ENCODE data around the gene DENND5A. TPM values are rescaled to one million over a fixed set of nuclear protein-coding genes. Genes with fewer than 3 reads are reported as not detected.

DENND5A gene
- total and polyA plus RNA-seq, 10 of the 15 experiments (the other 5 are each of a cell fraction or from before 2014, with no cell fraction given): 15.6 to 157 (median 85.1) TPM

- Histone ChIP-seq H3K9ac (ENCODE audit: control insufficient read depth, insufficient read depth, low read length) (no peak overlapping the region), H4K20me1 (ENCODE audit: control insufficient read depth, insufficient read depth) (no peaks in the 10 kb centered on the region), H3K36me3 (ENCODE audit: control insufficient read depth in 2 of 2, insufficient read depth in 2 of 2, low read length in 1 of 2) (no peaks in the 10 kb centered on the region), H3K9me3 (replicated peaks; ENCODE audit: control insufficient read depth, insufficient read depth, low read length) (no peaks in the 10 kb centered on the region; the same call in 2 of the 3 replicates), H3K4me1 (ENCODE audit: control insufficient read depth, insufficient read depth, low read length) (peaks cover 6% of the 10 kb centered on the region; the same call in 1 of the 2 replicates), H2AFZ (ENCODE audit: control insufficient read depth, low read depth, low read length) (no peak overlapping the region), H3K4me3 (no peak overlapping the region), H3K4me2 (ENCODE audit: control insufficient read depth, insufficient read depth) (no peak overlapping the region), H3K79me2 (ENCODE audit: control insufficient read depth, insufficient read depth, low read length) (peaks cover 28% of the 10 kb centered on the region), H3K27me3 (replicated peaks in 1 of 2; ENCODE audit: control insufficient read depth in 2 of 2, insufficient read depth in 2 of 2, low read length in 1 of 2) (no peaks in the 10 kb centered on the region), H3K27ac (ENCODE audit: control insufficient read depth, insufficient read depth) (no peak overlapping the region)
- CTCF ChIA-PET: interaction anchor here (0.7 to 1.4 kb wide), 2 partner anchors 10 to 30 kb away, joined by 3 read pairs; no protein-coding TSS in a partner anchor
- BruUV-seq (replicated peaks): no TSS peak
- no peak for DNase-seq (ENCODE audit: low read depth, low spot score)
- FAIRE-seq: no peak
- intact Hi-C loops (cut with micrococcal nuclease; ENCODE audit: unreplicated experiment) (no loop called here), in situ Hi-C loops (cut with MboI) (no loop called here)
- POLR2A ChIA-PET: no interaction called here
- 78% methylated on average over 3 of the region's 3 CpGs for WGBS (ENCODE audit: insufficient coverage, insufficient replicate concordance, low lambda C conversion rate, missing lambda C conversion rate)
- SMC1A ChIA-PET (ENCODE audit: uncharacterized antibody, unreplicated experiment): interaction anchor here (0.7 to 2.6 kb wide), 3 partner anchors 14 to 83 kb away, joined by 4 to 10 read pairs (median 4); no protein-coding TSS in a partner anchor
- ATAC-seq: no peak
- TF ChIP-seq ZBED1 (IDR thresholded peaks at IDR 0.05; ENCODE audit: borderline replicate concordance) (no peak), CHD4 (IDR thresholded peaks at IDR 0.05) (no peak), SUPT20H (IDR thresholded peaks at IDR 0.05; ENCODE audit: borderline replicate concordance, control insufficient read depth, low read depth, low read length) (no peak), RB1 (IDR thresholded peaks at IDR 0.05; ENCODE audit: borderline replicate concordance) (no peak), ZBTB4 (CRISPR knock-in tag; IDR thresholded peaks at IDR 0.05) (no peak), SPI1 (IDR thresholded peaks at IDR 0.05; ENCODE audit: borderline replicate concordance, insufficient read depth, low read depth, low read length) (no peak), YBX1 (IDR thresholded peaks at IDR 0.05) (no peak)
- TF ChIP-seq, protein P1, sequence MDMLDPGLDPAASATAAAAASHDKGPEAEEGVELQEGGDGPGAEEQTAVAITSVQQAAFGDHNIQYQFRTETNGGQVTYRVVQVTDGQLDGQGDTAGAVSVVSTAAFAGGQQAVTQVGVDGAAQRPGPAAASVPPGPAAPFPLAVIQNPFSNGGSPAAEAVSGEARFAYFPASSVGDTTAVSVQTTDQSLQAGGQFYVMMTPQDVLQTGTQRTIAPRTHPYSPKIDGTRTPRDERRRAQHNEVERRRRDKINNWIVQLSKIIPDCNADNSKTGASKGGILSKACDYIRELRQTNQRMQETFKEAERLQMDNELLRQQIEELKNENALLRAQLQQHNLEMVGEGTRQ (IDR thresholded peaks at IDR 0.05; ENCODE audit: borderline replicate concordance, low read depth, low read length): no peak
- RAD21 ChIA-PET (ENCODE audit: unreplicated experiment): interaction anchor here (0.6 to 3.8 kb wide), 8 partner anchors 7 to 82 kb away, joined by 3 to 20 read pairs (median 4); no protein-coding TSS in a partner anchor
Measured at GRCh38 chr11:9230296-9230695, 34.9 kb downstream of the DENND5A start.
